Smooth muscle cell (in vitro differentiated cells): ENCODE results near the gene TTLL11. TPM values are rescaled to one million over a fixed set of nuclear protein-coding genes. Genes with fewer than 3 reads are reported as not detected.

Experiments used
- DNase-seq: peaks from one replicate; lab custom pipeline; 2025; ENCODE audit not compliant: unreplicated experiment; lab: John Stamatoyannopoulos, UW
- H2AFZ ChIP-seq: fragments of 200-600 bp; sonication (generic); 2 replicates; pipeline ENCODE4 v1.6.0; 2016; ENCODE audit warnings: antibody characterized with exemption, low read depth, mild to moderate bottlenecking
- H3F3A ChIP-seq: fragments of 200-600 bp; sonication (generic); 2 replicates; pipeline ENCODE4 v1.6.0; 2017; ENCODE audit warnings: antibody characterized with exemption, low read depth
- H3K27ac ChIP-seq: fragments of 200-600 bp; sonication (generic); 2 replicates; pipeline ENCODE4 v1.5.1; 2016; ENCODE audit warnings: low read depth, mild to moderate bottlenecking
- H3K27me3 ChIP-seq: fragments of 200-600 bp; sonication (generic); 2 replicates; pipeline ENCODE4 v1.6.1; 2016; ENCODE audit warnings: low read depth, mild to moderate bottlenecking
- H3K36me3 ChIP-seq: fragments of 200-600 bp; sonication (generic); 2 replicates; pipeline ENCODE4 v1.5.1; 2016; ENCODE audit warnings: low read depth
- H3K4me1 ChIP-seq: fragments of 200-600 bp; sonication (generic); 2 replicates; pipeline ENCODE4 v1.5.1; 2016; ENCODE audit warnings: low read depth
- H3K4me2 ChIP-seq: fragments of 200-600 bp; sonication (generic); 2 replicates; pipeline ENCODE4 v1.6.0; 2016; ENCODE audit warnings: mild to moderate bottlenecking
- H3K4me3 ChIP-seq: fragments of 200-600 bp; sonication (generic); 2 replicates; pipeline ENCODE4 v1.5.1; 2016; ENCODE audit warnings: mild to moderate bottlenecking
- H3K79me2 ChIP-seq: fragments of 200-600 bp; sonication (generic); 2 replicates; pipeline ENCODE4 v1.6.0; 2016; ENCODE audit warnings: low read depth, mild to moderate bottlenecking
- H3K9ac ChIP-seq: fragments of 200-600 bp; sonication (generic); 2 replicates; pipeline ENCODE4 v1.6.0; 2016; ENCODE audit warnings: low read depth
- H3K9me3 ChIP-seq: fragments of 200-600 bp; sonication (generic); replicated peaks from 2 replicates; pipeline ENCODE4 v1.5.1; 2016; ENCODE audit warnings: low read depth
- H4K20me1 ChIP-seq: fragments of 200-600 bp; sonication (generic); 2 replicates; pipeline ENCODE4 v1.6.0; 2016; ENCODE audit warnings: low read depth
- CTCF ChIP-seq: fragments of 200-600 bp; sonication (generic); IDR thresholded peaks from 2 replicates; pipeline ENCODE4 v1.5.1; 2017; ENCODE audit warnings: borderline replicate concordance, mild to moderate bottlenecking, antibody characterized with exemption; ENCODE audit not compliant: insufficient read depth, poor library complexity, severe bottlenecking
- WGBS: methylation state at CpG from one replicate; pipeline ENCODE4 v1.1.7; 2016; ENCODE audit warnings: low lambda C conversion rate; 5-methylcytosine and 5-hydroxymethylcytosine counted together
- polyA plus RNA-seq: library from polyadenylated mRNA; unstranded; fragments of >200 nt; fragmentation: Nextera tagmentation; extraction: Ambion mirVana; gene quantifications from 2 replicates; pipeline ENCODE4 v1.2.1, GENCODE V29; 2016
- total RNA-seq: library from RNA; depleted of rRNA; stranded (reverse); fragments of >200 nt; gene quantifications from 2 replicates; pipeline ENCODE4 v1.2.3, GENCODE V29; 2014

TTLL11 gene
- total and polyA plus RNA-seq, 2 experiments from 2014 or later = 2.6 to 3.7 TPM

GRCh38 chr9:121858788-121859187 is 234.3 kb downstream of the TTLL11 start:
- no peaks in the 10 kb centered on the region for H3K79me2 ChIP-seq
- no peak overlapping the region for H3K9ac ChIP-seq
- H3F3A ChIP-seq = no peaks in the 10 kb centered on the region
- no peak overlapping the region for H3K27ac ChIP-seq
- DNase-seq = no peak
- no peaks in the 10 kb centered on the region for H3K36me3 ChIP-seq
- no peak for TF ChIP-seq CTCF
- no peaks in the 10 kb centered on the region for H4K20me1 ChIP-seq
- H3K4me3 ChIP-seq = no peak overlapping the region
- no peak overlapping the region for H2AFZ ChIP-seq
- no peaks in the 10 kb centered on the region for H3K4me1 ChIP-seq
- H3K27me3 ChIP-seq = no peaks in the 10 kb centered on the region
- H3K4me2 ChIP-seq = no peak overlapping the region
- 94% methylated on average over 8 of the region's 8 CpGs for WGBS
- no peaks in the 10 kb centered on the region for H3K9me3 ChIP-seq

GRCh38 chr9:121857928-121858327 is 235.2 kb downstream of the TTLL11 start:
- WGBS = 85% methylated on average over 9 of the region's 9 CpGs
- no peak for TF ChIP-seq CTCF

GRCh38 chr9:121855476-121855875 is 237.6 kb downstream of the TTLL11 start:
- DNase-seq = no peak
- Histone ChIP-seq H3K36me3 (no peaks in the 10 kb centered on the region), H3K27ac (no peak overlapping the region), H4K20me1 (no peaks in the 10 kb centered on the region), H3K9me3 (no peaks in the 10 kb centered on the region), H3K27me3 (no peaks in the 10 kb centered on the region), H3K9ac (no peak overlapping the region), H2AFZ (no peak overlapping the region), H3F3A (no peaks in the 10 kb centered on the region), H3K4me3 (no peak overlapping the region), H3K79me2 (no peaks in the 10 kb centered on the region), H3K4me1 (no peaks in the 10 kb centered on the region), H3K4me2 (no peak overlapping the region)
- 73% methylated on average over 5 of the region's 5 CpGs for WGBS
- no peak for TF ChIP-seq CTCF

More at GRCh38 chr9:121857928-121858327, 235.2 kb downstream of the TTLL11 start:
- DNase-seq = no peak
- no peaks in the 10 kb centered on the region for H3K9me3 ChIP-seq
- H3K27me3 ChIP-seq = no peaks in the 10 kb centered on the region
- no peak overlapping the region for H3K9ac ChIP-seq
- H3K4me2 ChIP-seq = no peak overlapping the region
- no peak overlapping the region for H2AFZ ChIP-seq
- H3F3A ChIP-seq = no peaks in the 10 kb centered on the region
- no peaks in the 10 kb centered on the region for H3K4me1 ChIP-seq
- no peak overlapping the region for H3K4me3 ChIP-seq
- H4K20me1 ChIP-seq = no peaks in the 10 kb centered on the region
- H3K36me3 ChIP-seq = no peaks in the 10 kb centered on the region
- no peak overlapping the region for H3K27ac ChIP-seq
- H3K79me2 ChIP-seq = no peaks in the 10 kb centered on the region

- Histone ChIP-seq H4K20me1 (no peaks in the 10 kb centered on the region), H3F3A (no peaks in the 10 kb centered on the region), H3K27ac (no peak overlapping the region), H3K27me3 (no peaks in the 10 kb centered on the region), H3K4me3 (no peak overlapping the region), H3K79me2 (no peaks in the 10 kb centered on the region), H3K4me2 (no peak overlapping the region), H3K4me1 (no peaks in the 10 kb centered on the region), H3K9ac (no peak overlapping the region), H2AFZ (no peak overlapping the region), H3K36me3 (no peaks in the 10 kb centered on the region), H3K9me3 (no peaks in the 10 kb centered on the region)
- TF ChIP-seq CTCF = no peak
- no peak for DNase-seq
- 96% methylated on average over 11 of the region's 11 CpGs for WGBS
Measured at GRCh38 chr9:121853617-121854395, 239.3 kb downstream of the TTLL11 start.
